K562 (cell line): ENCODE measurements around the gene AMZ1. TPM values are rescaled to one million over a fixed set of nuclear protein-coding genes. Genes with fewer than 3 reads are reported as not detected.

Experiments used
- ATAC-seq: fragments of 200-7000 bp; cut with Tn5 transposase; 3 replicates; pipeline ENCODE4 v1.9.1; 2020; ENCODE audit warnings: moderate library complexity
- BruUV-seq: library from RNA; stranded (reverse); fragments of 400-500 nt; replicated peaks from 2 replicates; lab custom pipeline; 2021; lab: Mats Ljungman, UMichigan
- CTCF ChIA-PET: fragments of 300-600 bp; formaldehyde crosslinking; extraction: SDS; loops from one replicate; lab custom pipeline; 2021; ENCODE audit warnings: low intra/inter-chr PET ratio; lab: Yijun Ruan, JAX
- POLR2A ChIA-PET: fragments of 300-600, 350-650 bp; sonication (Branson Sonifier 250); formaldehyde crosslinking; extraction: SDS; loops from one replicate; lab custom pipeline; 2021; ENCODE audit warnings: antibody characterized with exemption, inconsistent platforms; lab: Yijun Ruan, JAX
- DNase-seq, 4 experiments: peaks; one replicate each; pipeline versions ENCODE4 v3.0.0 to v3.0.0-alpha.2; 2011 to 2018; ENCODE audit warnings: low spot score in 3 of 4, mixed read lengths in 3 of 4; ENCODE audit errors: extremely low read depth in 1 of 4
- FAIRE-seq: peaks from 2 replicates; lab custom pipeline; 2011; peaks lifted over from hg19 to GRCh38; lab: Jason Lieb, UNC
- H2AFZ ChIP-seq: 2 replicates; pipeline ENCODE4 v1.6.0; 2011; ENCODE audit warnings: low read depth, low read length, control low read depth, inconsistent platforms
- H3K27ac ChIP-seq: fragments of 200-600 bp; 3 replicates; pipeline ENCODE4 v1.8.0; 2011; ENCODE audit warnings: low read depth, mild to moderate bottlenecking, control low read depth, inconsistent platforms, low read length, moderate library complexity, mixed read lengths; ENCODE audit errors: extremely low read depth
- H3K27me3 ChIP-seq, 2 experiments: fragments of 300-600 bp in 1 of 2; 2 replicates in 1 of 2; 3 replicates in 1 of 2; pipeline versions ENCODE4 v1.6.0 to v1.8.0; 2011; ENCODE audit warnings: inconsistent platforms in 2 of 2, low read length in 2 of 2, mild to moderate bottlenecking in 1 of 2, mixed read lengths in 1 of 2, moderate library complexity in 1 of 2; ENCODE audit not compliant: control insufficient read depth in 2 of 2, insufficient read depth in 2 of 2
- H3K36me3 ChIP-seq: fragments of 300-600 bp; 3 replicates; pipeline ENCODE4 v1.8.0; 2011; ENCODE audit warnings: mild to moderate bottlenecking, low read length, inconsistent platforms; ENCODE audit not compliant: control insufficient read depth, insufficient read depth
- H3K4me1 ChIP-seq, 2 experiments: fragments of 200-600 bp in 1 of 2; replicated peaks in 1 of 2; 2 replicates in 1 of 2; 3 replicates in 1 of 2; pipeline versions ENCODE4 v1.5.1 to v1.8.0; 2011; ENCODE audit warnings: inconsistent platforms in 2 of 2, low read length in 2 of 2, mild to moderate bottlenecking in 1 of 2, mixed read lengths in 1 of 2, moderate library complexity in 1 of 2; ENCODE audit not compliant: control insufficient read depth in 2 of 2, insufficient read depth in 2 of 2
- H3K4me2 ChIP-seq: 2 replicates; pipeline ENCODE4 v1.6.1; 2011; ENCODE audit warnings: low read length, control low read depth, inconsistent platforms, mixed read lengths; ENCODE audit not compliant: insufficient read depth
- H3K4me3 ChIP-seq: fragments of 200-600 bp; sonication (generic), shearing (Covaris generic); 2 replicates; pipeline ENCODE4 v1.5.1; 2016; ENCODE audit warnings: control low read depth, inconsistent platforms
- H3K79me2 ChIP-seq: fragments of 200-600 bp; 3 replicates; pipeline ENCODE4 v1.8.0; 2011; ENCODE audit warnings: low read length, inconsistent platforms; ENCODE audit not compliant: control insufficient read depth, insufficient read depth
- H3K9ac ChIP-seq, 2 experiments: 2 replicates each; pipeline versions ENCODE4 v1.6.0 to v1.6.1; 2011; ENCODE audit warnings: low read depth in 2 of 2, low read length in 2 of 2, control low read depth in 1 of 2, inconsistent platforms in 1 of 2, mild to moderate bottlenecking in 1 of 2, mixed read lengths in 1 of 2; ENCODE audit not compliant: insufficient read depth in 1 of 2
- H3K9me1 ChIP-seq: one replicate; pipeline ENCODE4 v1.6.0; 2011; ENCODE audit warnings: inconsistent platforms, mild to moderate bottlenecking, low read length, moderate library complexity; ENCODE audit not compliant: control insufficient read depth, insufficient read depth
- H3K9me3 ChIP-seq: replicated peaks from 2 replicates; pipeline ENCODE4 v1.5.1; 2011; ENCODE audit warnings: low read depth, low read length, inconsistent platforms; ENCODE audit not compliant: control insufficient read depth, insufficient read depth
- H4K20me1 ChIP-seq: replicated peaks from 2 replicates; pipeline ENCODE4 v1.6.1; 2011; ENCODE audit warnings: low read length, inconsistent platforms, mixed read lengths; ENCODE audit not compliant: control insufficient read depth, insufficient read depth
- BACH1 ChIP-seq: fragments of 200-800 bp; sonication (Bioruptor generic); IDR thresholded peaks from 2 replicates; pipeline ENCODE4 v1.6.1; 2016; ENCODE audit warnings: missing genetic modification characterization, missing compliant biosample characterization
- MEF2D ChIP-seq: conservative IDR thresholded peaks from 2 replicates; pipeline ENCODE4 v1.6.1; 2016; ENCODE audit warnings: low read depth, missing genetic modification characterization, missing compliant biosample characterization
- PPARD ChIP-seq: fragments of 250-450 bp; sonication (Bioruptor Pico); IDR thresholded peaks from 2 replicates; pipeline ENCODE4 v1.8.0; 2022; ENCODE audit warnings: inconsistent platforms, mild to moderate bottlenecking, moderate library complexity
- ZBTB17 ChIP-seq: fragments of 450-650 bp; formaldehyde crosslinking; IDR thresholded peaks from 2 replicates; pipeline ENCODE4 v1.4.0; 2020; ENCODE audit warnings: mild to moderate bottlenecking
- ZNF174 ChIP-seq: fragments of 250-450 bp; sonication (Bioruptor Pico); IDR thresholded peaks from 2 replicates; pipeline ENCODE4 v1.4.0; 2020; ENCODE audit warnings: mild to moderate bottlenecking
- ZNF347 ChIP-seq: fragments of 450-650 bp; formaldehyde crosslinking; IDR thresholded peaks from 2 replicates; pipeline ENCODE4 v1.4.0; 2020; ENCODE audit warnings: low read depth, mild to moderate bottlenecking, moderate library complexity
- ZNF644 ChIP-seq: fragments of 200-800 bp; sonication (Bioruptor generic); IDR thresholded peaks from 2 replicates; pipeline ENCODE4 v1.6.1; 2016; ENCODE audit warnings: low read depth, missing genetic modification characterization, missing compliant biosample characterization
- WGBS: fragments of 100-300 bp; shearing (Covaris generic); methylation state at CpG from one replicate; pipeline ENCODE4 v1.1.6; 2016; ENCODE audit warnings: low coverage, mixed read lengths; ENCODE audit not compliant: insufficient coverage; ENCODE audit errors: missing lambda C conversion rate; 5-methylcytosine and 5-hydroxymethylcytosine counted together
- in situ Hi-C: fragments of 300-500 bp; cut with MboI; formaldehyde crosslinking; loops from 4 replicates; pipeline ENCODE4 v1.15.0; 2018; ENCODE audit warnings: inconsistent platforms, mixed read lengths
- intact Hi-C: fragments of 100-400 bp; cut with micrococcal nuclease; formaldehyde crosslinking; loops from 2 replicates; pipeline ENCODE4 v1.14.2; 2022
- polyA plus RNA-seq, 8 experiments: library from polyadenylated mRNA; depleted of rRNA in 4 of 8; stranded (reverse) in 5 of 8; unstranded in 3 of 8; fragments of >200 nt; fragmentation: Nextera tagmentation in 2 of 8; fragmentation: Illumina TruSeq in 1 of 8; extraction: Ambion mirVana in 2 of 8; extraction: Trizol in 1 of 8; gene quantifications; 2 replicates each; pipeline versions ENCODE4 v1.2.1 to v1.2.3, GENCODE V29; 2011 to 2014; ENCODE audit warnings: inconsistent platforms in 1 of 8, missing spikeins in 1 of 8
- total RNA-seq, 7 experiments: library from RNA; depleted of rRNA in 6 of 7; stranded (reverse); fragments of >200 nt in 6 of 7; fragmentation: Illumina TruSeq in 2 of 7; extraction: Trizol in 2 of 7; gene quantifications; 2 replicates each; pipeline versions ENCODE4 v1.2.1 to v1.2.3, GENCODE V29; 2011 to 2021; ENCODE audit warnings: low replicate concordance in 1 of 7
- TF ChIP-seq, protein P1 (sequence below): sonication (generic); formaldehyde crosslinking; IDR thresholded peaks from 2 replicates; pipeline ENCODE4 v1.8.1; 2023; ENCODE audit warnings: mild to moderate bottlenecking, missing genetic modification reagents, moderate library complexity
- TF ChIP-seq, protein P2 (sequence below): fragments of 250-450 bp; sonication (Bioruptor Pico); IDR thresholded peaks from 2 replicates; pipeline ENCODE4 v1.8.0; 2022; ENCODE audit warnings: inconsistent platforms
- TF ChIP-seq, protein P3 (sequence below): fragments of 450-650 bp; IDR thresholded peaks from 2 replicates; pipeline ENCODE4 v1.6.1; 2016; ENCODE audit warnings: missing biosample characterization, missing genetic modification characterization
- TF ChIP-seq, protein P4 (sequence below), 2 experiments: fragments of 450-650 bp in 1 of 2; sonication (generic) in 1 of 2; formaldehyde crosslinking; conservative IDR thresholded peaks; 2 replicates each; pipeline versions ENCODE4 v1.4.0 to v1.8.1; 2020 to 2022; ENCODE audit warnings: mild to moderate bottlenecking in 1 of 2, missing genetic modification reagents in 1 of 2

The AMZ1 gene
- total and polyA plus RNA-seq, 9 of the 15 experiments (the other 6 are each of a cell fraction or from before 2014, with no cell fraction given): not detected

DNA sequence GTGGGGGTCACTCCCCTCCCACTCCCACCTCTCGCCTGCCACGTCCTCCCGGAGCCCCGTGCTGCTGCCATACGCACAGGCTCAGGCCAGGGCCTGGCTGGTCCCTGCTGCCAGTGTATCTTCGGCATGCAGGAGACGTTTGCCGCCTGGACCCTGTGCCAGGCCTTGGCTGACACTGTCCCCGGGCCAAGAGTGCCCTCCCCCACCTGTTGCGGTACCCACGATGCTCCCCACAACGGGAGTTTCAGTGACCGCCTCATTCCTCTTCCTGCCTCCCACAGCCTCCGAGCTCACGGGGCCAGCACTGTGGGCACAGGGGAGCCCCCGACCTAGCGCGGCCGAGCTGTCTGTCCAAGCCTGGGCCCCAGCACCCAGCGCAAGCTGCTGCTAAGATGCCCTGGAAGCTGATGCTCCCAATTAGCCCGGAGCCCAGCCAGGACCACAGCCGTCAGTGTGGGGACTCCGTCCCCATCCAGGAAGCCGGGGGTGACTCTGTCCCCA, 48.8 kb upstream of the AMZ1 start:
- no peak overlapping the region for H3K27ac ChIP-seq
- no peaks in the 10 kb centered on the region for H3K36me3 ChIP-seq
- intact Hi-C loops: no loop called here
- no peaks in the 10 kb centered on the region for H3K9me3 ChIP-seq
- no peaks in the 10 kb centered on the region; a peak in 1 of 5 replicates for H3K27me3 ChIP-seq
- in situ Hi-C loops: no loop called here
- H3K79me2 ChIP-seq: no peaks in the 10 kb centered on the region
- 65% methylated on average over 18 of the region's 24 CpGs for WGBS
- no peak for DNase-seq
- no peak overlapping the region for H3K4me2 ChIP-seq
- TF ChIP-seq, protein P1, sequence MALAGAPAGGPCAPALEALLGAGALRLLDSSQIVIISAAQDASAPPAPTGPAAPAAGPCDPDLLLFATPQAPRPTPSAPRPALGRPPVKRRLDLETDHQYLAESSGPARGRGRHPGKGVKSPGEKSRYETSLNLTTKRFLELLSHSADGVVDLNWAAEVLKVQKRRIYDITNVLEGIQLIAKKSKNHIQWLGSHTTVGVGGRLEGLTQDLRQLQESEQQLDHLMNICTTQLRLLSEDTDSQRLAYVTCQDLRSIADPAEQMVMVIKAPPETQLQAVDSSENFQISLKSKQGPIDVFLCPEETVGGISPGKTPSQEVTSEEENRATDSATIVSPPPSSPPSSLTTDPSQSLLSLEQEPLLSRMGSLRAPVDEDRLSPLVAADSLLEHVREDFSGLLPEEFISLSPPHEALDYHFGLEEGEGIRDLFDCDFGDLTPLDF (CRISPR knock-in tag): no peak
- TF ChIP-seq MEF2D (tag): no peak
- no peak for TF ChIP-seq ZNF174 (CRISPR knock-in tag)
- TF ChIP-seq, protein P2, sequence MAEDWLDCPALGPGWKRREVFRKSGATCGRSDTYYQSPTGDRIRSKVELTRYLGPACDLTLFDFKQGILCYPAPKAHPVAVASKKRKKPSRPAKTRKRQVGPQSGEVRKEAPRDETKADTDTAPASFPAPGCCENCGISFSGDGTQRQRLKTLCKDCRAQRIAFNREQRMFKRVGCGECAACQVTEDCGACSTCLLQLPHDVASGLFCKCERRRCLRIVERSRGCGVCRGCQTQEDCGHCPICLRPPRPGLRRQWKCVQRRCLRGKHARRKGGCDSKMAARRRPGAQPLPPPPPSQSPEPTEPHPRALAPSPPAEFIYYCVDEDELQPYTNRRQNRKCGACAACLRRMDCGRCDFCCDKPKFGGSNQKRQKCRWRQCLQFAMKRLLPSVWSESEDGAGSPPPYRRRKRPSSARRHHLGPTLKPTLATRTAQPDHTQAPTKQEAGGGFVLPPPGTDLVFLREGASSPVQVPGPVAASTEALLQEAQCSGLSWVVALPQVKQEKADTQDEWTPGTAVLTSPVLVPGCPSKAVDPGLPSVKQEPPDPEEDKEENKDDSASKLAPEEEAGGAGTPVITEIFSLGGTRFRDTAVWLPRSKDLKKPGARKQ: no peak
- no peak for TF ChIP-seq ZNF347 (CRISPR knock-in tag)
- TF ChIP-seq, protein P3, sequence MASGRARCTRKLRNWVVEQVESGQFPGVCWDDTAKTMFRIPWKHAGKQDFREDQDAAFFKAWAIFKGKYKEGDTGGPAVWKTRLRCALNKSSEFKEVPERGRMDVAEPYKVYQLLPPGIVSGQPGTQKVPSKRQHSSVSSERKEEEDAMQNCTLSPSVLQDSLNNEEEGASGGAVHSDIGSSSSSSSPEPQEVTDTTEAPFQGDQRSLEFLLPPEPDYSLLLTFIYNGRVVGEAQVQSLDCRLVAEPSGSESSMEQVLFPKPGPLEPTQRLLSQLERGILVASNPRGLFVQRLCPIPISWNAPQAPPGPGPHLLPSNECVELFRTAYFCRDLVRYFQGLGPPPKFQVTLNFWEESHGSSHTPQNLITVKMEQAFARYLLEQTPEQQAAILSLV (tag): no peak
- TF ChIP-seq, protein P4, sequence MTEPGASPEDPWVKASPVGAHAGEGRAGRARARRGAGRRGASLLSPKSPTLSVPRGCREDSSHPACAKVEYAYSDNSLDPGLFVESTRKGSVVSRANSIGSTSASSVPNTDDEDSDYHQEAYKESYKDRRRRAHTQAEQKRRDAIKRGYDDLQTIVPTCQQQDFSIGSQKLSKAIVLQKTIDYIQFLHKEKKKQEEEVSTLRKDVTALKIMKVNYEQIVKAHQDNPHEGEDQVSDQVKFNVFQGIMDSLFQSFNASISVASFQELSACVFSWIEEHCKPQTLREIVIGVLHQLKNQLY (CRISPR knock-in tag; conservative IDR thresholded peaks at IDR 0.05): no peak
- no peak for TF ChIP-seq ZBTB17 (CRISPR knock-in tag)
- no peak for TF ChIP-seq BACH1 (tag)
- TF ChIP-seq ZNF644 (tag): no peak
- TF ChIP-seq PPARD (CRISPR knock-in tag): no peak
- peak overlapping the region in 1 of 2 experiments; percentile 5; a peak in 1 of 4 replicates for H3K9ac ChIP-seq
- peaks cover 15% of the 10 kb centered on the region; the same call in 1 of the 2 replicates for H4K20me1 ChIP-seq
- no peak for FAIRE-seq
- no peak overlapping the region for H3K4me3 ChIP-seq
- CTCF ChIA-PET: no interaction called here
- H3K9me1 ChIP-seq: no peaks in the 10 kb centered on the region
- BruUV-seq: no TSS peak
- H3K4me1 ChIP-seq: peaks cover 0 to 83% of the 10 kb centered on the region in 2 experiments; a peak in 3 of 5 replicates
- no peak overlapping the region for H2AFZ ChIP-seq
- no peak for ATAC-seq
- POLR2A ChIA-PET: no interaction called here
